Uterus (tissue), 2 donors: ENCODE data around the gene METTL14.

Source experiments
- POLR2A ChIP-seq, 2 donors: fragments of 450-650 bp; IDR thresholded peaks; one replicate each; pipeline ENCODE4 v1.6.1; 2016; ENCODE audit warnings: antibody characterized with exemption in 2 of 2, mild to moderate bottlenecking in 1 of 2, moderate library complexity in 1 of 2
- TF ChIP-seq, protein P1 (sequence below), 4 experiments: fragments of 200-600 bp in 2 of 4; fragments of 450-650 bp in 2 of 4; sonication (generic) in 2 of 4; IDR thresholded peaks; one replicate each; pipeline ENCODE4 v1.5.1; 2016 to 2019; ENCODE audit warnings: antibody characterized with exemption in 4 of 4, mild to moderate bottlenecking in 2 of 4, moderate library complexity in 1 of 4

DNA sequence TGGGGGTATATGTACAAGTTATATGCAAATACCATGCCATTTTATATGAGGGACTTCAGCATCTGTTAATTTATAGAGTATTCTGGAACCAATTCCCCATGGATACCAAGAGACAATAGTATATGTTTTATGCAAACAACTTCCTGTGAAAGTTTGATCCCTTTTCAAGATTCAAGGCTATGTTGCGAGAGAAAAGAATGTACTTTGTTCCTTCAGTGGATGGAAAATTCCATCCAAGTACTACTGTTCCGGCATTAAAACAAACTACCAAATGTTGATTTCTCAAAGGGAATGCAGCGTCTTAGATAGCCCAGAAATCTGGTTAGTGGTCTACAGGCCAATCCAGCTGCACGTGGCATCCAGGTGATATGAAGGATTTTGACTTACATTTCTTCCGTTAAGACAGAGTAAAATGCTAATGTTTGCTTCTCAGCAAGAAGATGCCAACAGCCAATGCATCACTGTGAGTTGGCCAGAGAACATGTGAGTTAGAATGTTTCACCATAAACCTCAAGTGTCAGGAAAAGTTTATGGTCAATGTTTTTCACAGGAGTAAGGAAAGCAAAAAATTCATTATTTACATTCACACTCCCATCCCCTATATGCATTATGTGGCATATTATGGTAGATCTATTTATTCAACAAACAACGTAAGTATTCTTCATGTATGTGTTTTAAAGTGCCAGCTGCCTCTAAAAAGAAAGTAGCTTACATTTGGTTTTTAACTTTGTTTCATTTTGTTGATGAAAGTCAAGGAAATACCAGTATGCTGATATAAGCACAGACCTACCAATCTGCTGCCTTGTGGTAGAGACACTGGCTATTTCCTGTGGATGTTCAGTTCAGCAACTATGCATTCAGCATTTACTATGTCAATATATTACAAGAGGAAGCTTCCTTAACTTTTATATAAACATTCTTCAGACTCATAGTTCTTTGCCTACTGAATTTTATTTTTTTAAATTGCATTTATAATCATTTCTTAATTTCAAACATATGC, 44.4 kb downstream of the METTL14 start:
- no peak for TF ChIP-seq POLR2A (IDR thresholded peaks at IDR 0.05)
- TF ChIP-seq, protein P1, sequence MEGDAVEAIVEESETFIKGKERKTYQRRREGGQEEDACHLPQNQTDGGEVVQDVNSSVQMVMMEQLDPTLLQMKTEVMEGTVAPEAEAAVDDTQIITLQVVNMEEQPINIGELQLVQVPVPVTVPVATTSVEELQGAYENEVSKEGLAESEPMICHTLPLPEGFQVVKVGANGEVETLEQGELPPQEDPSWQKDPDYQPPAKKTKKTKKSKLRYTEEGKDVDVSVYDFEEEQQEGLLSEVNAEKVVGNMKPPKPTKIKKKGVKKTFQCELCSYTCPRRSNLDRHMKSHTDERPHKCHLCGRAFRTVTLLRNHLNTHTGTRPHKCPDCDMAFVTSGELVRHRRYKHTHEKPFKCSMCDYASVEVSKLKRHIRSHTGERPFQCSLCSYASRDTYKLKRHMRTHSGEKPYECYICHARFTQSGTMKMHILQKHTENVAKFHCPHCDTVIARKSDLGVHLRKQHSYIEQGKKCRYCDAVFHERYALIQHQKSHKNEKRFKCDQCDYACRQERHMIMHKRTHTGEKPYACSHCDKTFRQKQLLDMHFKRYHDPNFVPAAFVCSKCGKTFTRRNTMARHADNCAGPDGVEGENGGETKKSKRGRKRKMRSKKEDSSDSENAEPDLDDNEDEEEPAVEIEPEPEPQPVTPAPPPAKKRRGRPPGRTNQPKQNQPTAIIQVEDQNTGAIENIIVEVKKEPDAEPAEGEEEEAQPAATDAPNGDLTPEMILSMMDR (IDR thresholded peaks at IDR 0.05): no peak
